Measurements from ENCODE around the gene ASIC2.

- no peak for TF ChIP-seq EZH2phosphoT487 (IDR thresholded peaks at IDR 0.05; ENCODE audit: borderline replicate concordance, low read length)
- TF ChIP-seq CTCF (IDR thresholded peaks at IDR 0.05; ENCODE audit: low read depth, low read length, poor library complexity, severe bottlenecking): no peak
Measured at GRCh38 chr17:33280162-33280943, 12.7 kb downstream of the ASIC2 start.
